Caco-2 (cell line): ENCODE measurements around the gene DGCR2. TPM values are rescaled to one million over a fixed set of nuclear protein-coding genes. Genes with fewer than 3 reads are reported as not detected.

Experiments
- BruUV-seq: library from RNA; stranded (reverse); fragments of 400-500 nt; replicated peaks from 2 replicates; lab custom pipeline; 2021; lab: Mats Ljungman, UMichigan
- CTCF ChIA-PET: fragments of 300-600 bp; sonication (Branson Sonifier 250); formaldehyde crosslinking; loops from one replicate; lab custom pipeline; 2022; ENCODE audit warnings: antibody characterized with exemption; lab: Charles Lee
- POLR2A ChIA-PET: fragments of 300-600 bp; sonication (Branson Sonifier 250); formaldehyde crosslinking; loops from one replicate; lab custom pipeline; 2022; ENCODE audit warnings: antibody characterized with exemption; lab: Charles Lee
- DNase-seq, 2 experiments: peaks; one replicate each; pipeline versions ENCODE4 v3.0.0 to v3.0.0-alpha.2; 2020 to 2022
- H3K27me3 ChIP-seq: replicated peaks from 2 replicates; pipeline ENCODE4 v1.6.0; 2011; ENCODE audit warnings: low read length; ENCODE audit not compliant: control insufficient read depth, insufficient read depth
- H3K36me3 ChIP-seq: 2 replicates; pipeline ENCODE4 v1.5.1; 2011; ENCODE audit warnings: low read length; ENCODE audit not compliant: control insufficient read depth, insufficient read depth
- H3K4me1 ChIP-seq: fragments of 250-450 bp; sonication (Bioruptor Pico); 2 replicates; pipeline ENCODE4 v1.5.1; 2020; ENCODE audit warnings: mild to moderate bottlenecking
- H3K4me3 ChIP-seq: 2 replicates; pipeline ENCODE4 v1.5.1; 2011; ENCODE audit warnings: low read depth, mild to moderate bottlenecking, control low read depth, low read length
- H3K9me3 ChIP-seq: fragments of 250-450 bp; sonication (Bioruptor Pico); 2 replicates; pipeline ENCODE4 v1.5.1; 2020; ENCODE audit warnings: mild to moderate bottlenecking, moderate library complexity
- H3K27ac Mint-ChIP-seq: one replicate; pipeline ENCODE4 v1.8.0; 2022; ENCODE audit warnings: mixed read lengths; ENCODE audit not compliant: unreplicated experiment
- H3K27me3 Mint-ChIP-seq: one replicate; pipeline ENCODE4 v1.8.0; 2022; ENCODE audit warnings: mixed read lengths; ENCODE audit not compliant: insufficient read depth, unreplicated experiment
- H3K36me3 Mint-ChIP-seq: one replicate; pipeline ENCODE4 v1.8.0; 2022; ENCODE audit warnings: mild to moderate bottlenecking, mixed read lengths; ENCODE audit not compliant: insufficient read depth, unreplicated experiment
- H3K4me1 Mint-ChIP-seq: one replicate; pipeline ENCODE4 v1.8.0; 2022; ENCODE audit warnings: low read depth, mixed read lengths; ENCODE audit not compliant: unreplicated experiment
- H3K4me3 Mint-ChIP-seq: one replicate; pipeline ENCODE4 v1.8.0; 2022; ENCODE audit warnings: mild to moderate bottlenecking, moderate library complexity, mixed read lengths; ENCODE audit not compliant: unreplicated experiment
- H3K9me3 Mint-ChIP-seq: one replicate; pipeline ENCODE4 v1.8.0; 2022; ENCODE audit warnings: mixed read lengths; ENCODE audit not compliant: unreplicated experiment
- CTCF ChIP-seq, 2 experiments: fragments of 200-600 bp in 1 of 2; IDR thresholded peaks; 1 replicate in 1 of 2; 2 replicates in 1 of 2; pipeline versions ENCODE4 v1.5.1 to v1.8.0; 2011 to 2022; ENCODE audit warnings: antibody characterized with exemption in 1 of 2, control low read depth in 1 of 2, inconsistent platforms in 1 of 2, low read depth in 1 of 2, low read length in 1 of 2, mild to moderate bottlenecking in 1 of 2, moderate library complexity in 1 of 2; ENCODE audit not compliant: insufficient read depth in 1 of 2, severe bottlenecking in 1 of 2, unreplicated experiment in 1 of 2
- intact Hi-C: fragments of 100-400 bp; cut with micrococcal nuclease; formaldehyde crosslinking; loops from one replicate; pipeline ENCODE4 v1.10.0; 2022; ENCODE audit not compliant: unreplicated experiment
- total RNA-seq: library from RNA; stranded (reverse); gene quantifications from 2 replicates; pipeline ENCODE4 v1.2.3, GENCODE V29; 2022

DGCR2 gene
- total RNA-seq, 1 experiment from 2014 or later: 67.9 TPM

- Mint-ChIP-seq H3K27ac (no peak overlapping the region), H3K36me3 (no peaks in the 10 kb centered on the region), H3K9me3 (no peaks in the 10 kb centered on the region), H3K4me3 (no peak overlapping the region), H3K4me1 (no peaks in the 10 kb centered on the region), H3K27me3 (peaks cover 9% of the 10 kb centered on the region)
- no peaks in the 10 kb centered on the region for H3K27me3 ChIP-seq
- BruUV-seq: no TSS peak
- ChIA-PET CTCF (no interaction called here), POLR2A (no interaction called here)
- no peaks in the 10 kb centered on the region for H3K9me3 ChIP-seq
- no peak overlapping the region for H3K4me3 ChIP-seq
- DNase-seq: no peak
- no peak for TF ChIP-seq CTCF (IDR thresholded peaks at IDR 0.05; ENCODE audit: insufficient read depth in 1 of 2, low read depth in 1 of 2, low read length in 1 of 2, severe bottlenecking in 1 of 2, unreplicated experiment in 1 of 2)
- H3K36me3 ChIP-seq: no peaks in the 10 kb centered on the region
- intact Hi-C loops: no loop called here
- H3K4me1 ChIP-seq: no peaks in the 10 kb centered on the region
Measured at GRCh38 chr22:19019679-19020032, 102.6 kb downstream of the DGCR2 start.

DNA sequence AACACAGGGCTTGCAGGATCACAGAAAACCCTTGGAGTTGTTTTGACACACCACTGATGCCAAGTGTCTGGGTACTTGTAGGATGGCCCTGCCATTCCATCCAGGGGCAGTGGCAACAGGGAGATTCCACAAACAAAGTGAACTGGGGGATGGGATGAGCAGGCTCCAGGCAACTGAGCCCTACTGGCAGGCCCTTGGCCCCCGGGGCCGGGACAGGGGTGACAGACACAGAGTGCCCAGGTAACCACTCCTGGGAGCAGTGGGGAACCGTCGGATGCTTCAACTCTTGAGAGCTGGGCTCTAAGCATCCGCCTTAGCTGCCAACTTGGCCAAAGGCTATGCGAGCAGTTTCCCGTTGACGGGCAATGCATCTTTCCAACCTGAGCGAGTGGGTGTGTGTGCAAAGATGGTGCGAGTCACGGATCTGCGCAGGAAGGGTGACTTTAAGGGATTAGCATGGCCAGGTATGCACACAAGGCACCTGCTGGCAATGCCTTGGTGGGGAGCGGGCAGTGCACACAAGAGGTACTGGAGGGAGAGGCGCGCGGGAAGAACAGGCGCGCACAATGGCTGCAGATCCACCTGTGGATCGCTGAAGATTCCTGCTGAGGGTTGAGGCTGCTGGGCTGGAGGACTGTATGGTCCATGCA, 103.1 kb downstream of the DGCR2 start:
- DNase-seq: no peak
- Histone ChIP-seq H3K27me3 (no peaks in the 10 kb centered on the region), H3K4me3 (no peak overlapping the region), H3K36me3 (no peaks in the 10 kb centered on the region), H3K4me1 (no peaks in the 10 kb centered on the region), H3K9me3 (no peaks in the 10 kb centered on the region)
- Mint-ChIP-seq H3K27ac (no peak overlapping the region), H3K4me3 (no peak overlapping the region), H3K27me3 (peaks cover 6% of the 10 kb centered on the region), H3K36me3 (no peaks in the 10 kb centered on the region), H3K9me3 (no peaks in the 10 kb centered on the region), H3K4me1 (no peaks in the 10 kb centered on the region)
- intact Hi-C loops: no loop called here
- TF ChIP-seq CTCF (IDR thresholded peaks at IDR 0.05; ENCODE audit: insufficient read depth in 1 of 2, low read depth in 1 of 2, low read length in 1 of 2, severe bottlenecking in 1 of 2, unreplicated experiment in 1 of 2): no peak
- ChIA-PET POLR2A (no interaction called here), CTCF (no interaction called here)
- BruUV-seq: no TSS peak

GRCh38 chr22:19018256-19018655, 104.0 kb downstream of the DGCR2 start:
- Mint-ChIP-seq H3K27me3 (peaks cover 6% of the 10 kb centered on the region), H3K4me1 (no peaks in the 10 kb centered on the region), H3K9me3 (no peaks in the 10 kb centered on the region), H3K36me3 (no peaks in the 10 kb centered on the region), H3K27ac (no peak overlapping the region), H3K4me3 (no peak overlapping the region)
- Histone ChIP-seq H3K4me3 (no peak overlapping the region), H3K4me1 (no peaks in the 10 kb centered on the region), H3K9me3 (no peaks in the 10 kb centered on the region), H3K36me3 (no peaks in the 10 kb centered on the region), H3K27me3 (no peaks in the 10 kb centered on the region)
- intact Hi-C loops: no loop called here
- ChIA-PET POLR2A (no interaction called here), CTCF (no interaction called here)
- TF ChIP-seq CTCF (IDR thresholded peaks at IDR 0.05; ENCODE audit: insufficient read depth in 1 of 2, low read depth in 1 of 2, low read length in 1 of 2, severe bottlenecking in 1 of 2, unreplicated experiment in 1 of 2): no peak
- BruUV-seq: no TSS peak
- no peak for DNase-seq
